GM18520 (cell line): ENCODE results near the gene FA2H.
"Not testable (repeated sequence)": the region's sequence is repeated elsewhere in the genome, so short reads cannot be mapped to it uniquely, and the experiment has no call there.

Source experiments
- ATAC-seq: cut with Tn5 transposase; IDR thresholded peaks from one replicate; pipeline ENCODE4 v1.9.1; 2021; ENCODE audit not compliant: unreplicated experiment

The FA2H gene

GRCh38 chr16:74695450-74696422, 78.9 kb downstream of the FA2H start:
- peak; percentile 91 for ATAC-seq

GRCh38 chr16:74691093-74691855, 83.3 kb downstream of the FA2H start:
- ATAC-seq, result no peak

GRCh38 chr16:74682556-74682955, 92.1 kb downstream of the FA2H start:
- ATAC-seq, result no peak

- no peak for ATAC-seq
Measured at GRCh38 chr16:74680681-74681080, 93.9 kb downstream of the FA2H start.

DNA sequence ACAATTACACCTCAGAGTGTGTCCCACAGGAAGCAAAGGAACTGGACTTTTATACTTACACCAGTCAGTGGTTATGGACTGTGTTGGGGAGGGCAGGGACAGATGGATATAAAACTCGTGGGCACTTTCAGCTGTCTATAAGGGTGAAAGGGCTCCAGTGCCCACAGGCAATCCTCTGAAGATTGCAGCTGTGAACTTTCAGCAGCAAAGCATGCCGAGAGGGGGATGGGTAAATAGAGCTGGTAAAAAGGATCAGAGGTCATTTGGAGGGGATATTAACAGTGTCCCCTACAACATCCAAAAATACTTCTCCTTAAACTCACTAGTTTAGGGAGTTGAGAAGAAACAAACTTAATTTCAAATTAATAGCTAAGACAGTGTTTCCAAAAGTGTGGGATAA, 94.6 kb downstream of the FA2H start:
- ATAC-seq, result no peak

GRCh38 chr16:74677868-74678267, 96.8 kb downstream of the FA2H start:
- no peak for ATAC-seq

GRCh38 chr16:74673876-74674275, 100.7 kb downstream of the FA2H start:
- ATAC-seq, result no peak

GRCh38 chr16:74668877-74669276, 105.7 kb downstream of the FA2H start:
- not testable (repeated sequence) for ATAC-seq

GRCh38 chr16:74667255-74667700, 107.3 kb downstream of the FA2H start:
- no peak for ATAC-seq

- peak; percentile 100 for ATAC-seq
Measured at GRCh38 chr16:74666425-74667254, 108.0 kb downstream of the FA2H start, which contains the start of gene RFWD3. Gene RFWD3, minus strand, starts transcription at chr16:74666877. Its CDS starts 5,428 bp downstream, at chr16:74661449.

DNA sequence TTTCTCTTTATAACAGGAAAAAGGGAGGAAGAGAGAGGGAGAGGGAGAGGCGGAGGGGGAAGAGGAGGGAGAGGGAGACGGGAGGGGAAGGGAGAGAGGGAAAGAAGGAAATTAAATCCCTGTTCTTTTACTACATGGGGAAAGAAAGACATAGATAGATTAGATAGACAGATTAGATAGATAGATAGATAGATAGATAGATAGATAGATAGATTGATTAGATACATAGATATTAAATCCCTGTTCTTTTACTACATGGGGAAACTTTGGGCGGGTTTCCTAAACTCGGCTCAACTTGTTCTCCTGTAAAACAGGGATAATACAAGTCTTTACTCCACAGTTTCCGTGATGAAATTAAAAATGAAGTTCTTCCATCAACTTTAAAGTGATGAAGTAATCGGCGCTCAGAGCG, 108.6 kb downstream of the FA2H start:
- no peak for ATAC-seq
